ENCODE measurements around the gene APOA1. TPM values are rescaled to one million over a fixed set of nuclear protein-coding genes. Genes with fewer than 3 reads are reported as not detected.

APOA1 gene
- total RNA-seq, 4 donors from 2014 or later: 0.50 to 1.4 TPM; not detected in 2

GRCh38 chr11:116792869-116793771, 44.3 kb downstream of the APOA1 start:
- intact Hi-C loops (cut with DNase I): loop anchor here (2.0 kb wide), 1 partner anchor 42 kb away; no protein-coding TSS in a partner anchor
- WGBS: 82% methylated on average over 8 of the region's 8 CpGs
- H3K27ac ChIP-seq (replicated peaks in 1 of 4): no peak overlapping the region
- TF ChIP-seq CTCF (IDR thresholded peaks at IDR 0.05) (no peak), POLR2A (IDR thresholded peaks at IDR 0.05; ENCODE audit: low read depth) (no peak), EP300 (IDR thresholded peaks at IDR 0.05) (no peak), POLR2AphosphoS5 (IDR thresholded peaks at IDR 0.05) (no peak)
- no peak overlapping the region for H3K4me3 ChIP-seq
- peaks cover 8 to 21% (median 13%) of the 10 kb centered on the region in 4 donors for H3K4me1 ChIP-seq
- DNase-seq (ENCODE audit: extremely low spot score): no peak
- H3K9me3 ChIP-seq: no peaks in the 10 kb centered on the region
- H3K27me3 ChIP-seq: no peaks in the 10 kb centered on the region
- no peaks in the 10 kb centered on the region for H3K36me3 ChIP-seq

GRCh38 chr11:116792144-116792868, 45.1 kb downstream of the APOA1 start:
- DNase-seq (ENCODE audit: extremely low spot score): no peak
- 86% methylated on average over 3 of the region's 8 CpGs for WGBS
- Histone ChIP-seq H3K9me3 (no peaks in the 10 kb centered on the region), H3K4me1 (peaks cover 9 to 23% (median 14%) of the 10 kb centered on the region in 4 donors), H3K27ac (replicated peaks in 1 of 4) (no peak overlapping the region), H3K27me3 (no peaks in the 10 kb centered on the region), H3K4me3 (no peak overlapping the region), H3K36me3 (no peaks in the 10 kb centered on the region)
- intact Hi-C loops (cut with DNase I): loop anchor here (2.0 kb wide), 1 partner anchor 42 kb away; no protein-coding TSS in a partner anchor
- no peak for TF ChIP-seq CTCF (IDR thresholded peaks at IDR 0.05)
- no peak for TF ChIP-seq POLR2AphosphoS5 (IDR thresholded peaks at IDR 0.05)
- no peak for TF ChIP-seq POLR2A (IDR thresholded peaks at IDR 0.05; ENCODE audit: low read depth)
- TF ChIP-seq EP300 (IDR thresholded peaks at IDR 0.05): no peak

- DNase-seq (ENCODE audit: extremely low spot score): no peak
- peak within 1 kb of the TSS; percentile 0 to 42 (median 14) for H3K4me3 ChIP-seq
- WGBS: 85% methylated on average over 6 of the region's 7 CpGs
These were observed 45.6 kb downstream of the APOA1 start, which contains the start of gene APOA5 for GRCh38 chr11:116791813-116792143. Gene APOA5, minus strand, starts transcription at chr11:116791879. Its CDS starts 19 bp downstream, at chr11:116791860.

More at GRCh38 chr11:116791813-116792143, 45.6 kb downstream of the APOA1 start, which contains the start of gene APOA5:
- no peaks in the 10 kb centered on the region for H3K9me3 ChIP-seq
- peaks cover 15 to 28% (median 19%) of the 10 kb centered on the region in 4 donors for H3K4me1 ChIP-seq
- intact Hi-C loops (cut with DNase I): loop anchor here (2.0 kb wide), 2 partner anchors 43 to 315 kb away; no protein-coding TSS in a partner anchor
- H3K36me3 ChIP-seq: no peaks in the 10 kb centered on the region
- no peaks in the 10 kb centered on the region for H3K27me3 ChIP-seq
- TF ChIP-seq EP300 (IDR thresholded peaks at IDR 0.05): no peak
- no peak for TF ChIP-seq CTCF (IDR thresholded peaks at IDR 0.05)
- no peak for TF ChIP-seq POLR2A (IDR thresholded peaks at IDR 0.05; ENCODE audit: low read depth)
- TF ChIP-seq POLR2AphosphoS5 (IDR thresholded peaks at IDR 0.05): no peak
- no peak within 1 kb of the TSS for H3K27ac ChIP-seq (replicated peaks in 1 of 4)

Measured in esophagus muscularis mucosa (tissue), 4 donors.